Sigmoid colon (tissue), 7 donors: ENCODE measurements around the gene TENT5C. TPM values are rescaled to one million over a fixed set of nuclear protein-coding genes. Genes with fewer than 3 reads are reported as not detected.

Experiments
- DNase-seq: peaks from one replicate; pipeline ENCODE4 v3.0.0-alpha.2; 2019
- H3K27ac ChIP-seq, 4 donors: fragments of 200-600 bp; sonication (generic); one replicate each; pipeline ENCODE4 v1.5.1; 2016 to 2019; ENCODE audit warnings: mild to moderate bottlenecking in 1 of 4
- H3K27me3 ChIP-seq, 3 donors: fragments of 200-600 bp; sonication (generic); one replicate each; pipeline ENCODE4 v1.5.1; 2019; ENCODE audit warnings: mild to moderate bottlenecking in 1 of 3
- H3K36me3 ChIP-seq, 4 donors: fragments of 200-600 bp; sonication (generic); one replicate each; pipeline ENCODE4 v1.5.1; 2016 to 2019
- H3K4me1 ChIP-seq, 4 donors: fragments of 200-600 bp; sonication (generic); one replicate each; pipeline ENCODE4 v1.5.1; 2017 to 2019
- H3K4me3 ChIP-seq, 4 donors: fragments of 200-600 bp; sonication (generic); one replicate each; pipeline ENCODE4 v1.5.1; 2017 to 2019; ENCODE audit warnings: mild to moderate bottlenecking in 2 of 4, moderate library complexity in 1 of 4
- H3K9me3 ChIP-seq, 4 donors: fragments of 200-600 bp in 3 of 4; sonication (generic) in 3 of 4; one replicate each; pipeline versions ENCODE4 v1.5.1 to v1.6.1; 2013 to 2019
- EP300 ChIP-seq, 4 donors: sonication (generic); formaldehyde crosslinking; IDR thresholded peaks; one replicate each; pipeline ENCODE4 v1.6.1; 2017; ENCODE audit warnings: antibody characterized with exemption in 4 of 4
- POLR2A ChIP-seq, 2 donors: fragments of 450-650 bp; IDR thresholded peaks; one replicate each; pipeline ENCODE4 v1.6.1; 2016; ENCODE audit warnings: antibody characterized with exemption in 2 of 2, mild to moderate bottlenecking in 2 of 2, moderate library complexity in 2 of 2
- POLR2AphosphoS5 ChIP-seq, 4 donors: sonication (generic); formaldehyde crosslinking; IDR thresholded peaks; one replicate each; pipeline ENCODE4 v1.6.1; 2017; ENCODE audit warnings: antibody characterized with exemption in 4 of 4
- WGBS, 2 donors: extraction: QIAGEN DNeasy Blood & Tissue Kit; methylation state at CpG; one replicate each; pipeline ENCODE4 v1.1.7; 2013; 5-methylcytosine and 5-hydroxymethylcytosine counted together
- intact Hi-C: fragments of 100-400 bp; cut with DNase I; formaldehyde crosslinking; loops from one replicate; pipeline ENCODE4 v1.15.1; 2023
- polyA plus RNA-seq, 3 donors: library from polyadenylated mRNA; stranded (reverse); fragments of 200-250 nt; gene quantifications; one replicate each; pipeline ENCODE4 v1.2.3, GENCODE V29; 2013
- total RNA-seq, 4 donors: library from RNA; depleted of rRNA; stranded (reverse); fragments of >200 nt; gene quantifications; one replicate each; pipeline ENCODE4 v1.1.0, GENCODE V29; 2016
- TF ChIP-seq, protein P1 (sequence below), 4 experiments: fragments of 450-650 bp in 3 of 4; fragments of 200-600 bp in 1 of 4; IDR thresholded peaks; one replicate each; pipeline ENCODE4 v1.5.1; 2016 to 2019; ENCODE audit warnings: antibody characterized with exemption in 4 of 4, mild to moderate bottlenecking in 3 of 4, moderate library complexity in 2 of 4
- donor health status: healthy with polysubstance abuse.
- donor health status: Bipolar disorder and iron deficiency.
- donor health status: healthy.

Gene TENT5C
- total and polyA plus RNA-seq, 7 donors = 2.8 to 10.3 (median 5.6) TPM

DNA sequence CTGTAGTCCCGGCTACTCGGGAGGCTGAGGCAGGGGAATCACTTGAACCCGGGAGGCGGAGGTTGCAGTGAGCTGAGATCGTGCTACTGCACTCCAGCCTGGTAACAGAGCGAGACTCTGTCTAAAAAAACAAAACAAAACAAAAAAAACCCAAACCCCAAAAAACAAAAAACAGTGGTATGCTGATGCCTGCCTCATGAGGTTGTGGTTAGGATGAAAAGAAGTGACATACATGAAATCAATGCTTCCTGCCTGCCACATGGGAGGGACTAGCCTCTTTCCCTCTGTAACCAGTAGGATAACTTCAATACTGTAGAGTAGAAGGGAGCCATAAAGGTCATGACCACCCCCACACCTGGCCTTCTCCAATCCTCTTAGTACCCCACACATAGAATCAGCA is 55.2 kb downstream of the TENT5C start:
- H3K9me3 ChIP-seq = no peaks in the 10 kb centered on the region
- TF ChIP-seq, protein P1, sequence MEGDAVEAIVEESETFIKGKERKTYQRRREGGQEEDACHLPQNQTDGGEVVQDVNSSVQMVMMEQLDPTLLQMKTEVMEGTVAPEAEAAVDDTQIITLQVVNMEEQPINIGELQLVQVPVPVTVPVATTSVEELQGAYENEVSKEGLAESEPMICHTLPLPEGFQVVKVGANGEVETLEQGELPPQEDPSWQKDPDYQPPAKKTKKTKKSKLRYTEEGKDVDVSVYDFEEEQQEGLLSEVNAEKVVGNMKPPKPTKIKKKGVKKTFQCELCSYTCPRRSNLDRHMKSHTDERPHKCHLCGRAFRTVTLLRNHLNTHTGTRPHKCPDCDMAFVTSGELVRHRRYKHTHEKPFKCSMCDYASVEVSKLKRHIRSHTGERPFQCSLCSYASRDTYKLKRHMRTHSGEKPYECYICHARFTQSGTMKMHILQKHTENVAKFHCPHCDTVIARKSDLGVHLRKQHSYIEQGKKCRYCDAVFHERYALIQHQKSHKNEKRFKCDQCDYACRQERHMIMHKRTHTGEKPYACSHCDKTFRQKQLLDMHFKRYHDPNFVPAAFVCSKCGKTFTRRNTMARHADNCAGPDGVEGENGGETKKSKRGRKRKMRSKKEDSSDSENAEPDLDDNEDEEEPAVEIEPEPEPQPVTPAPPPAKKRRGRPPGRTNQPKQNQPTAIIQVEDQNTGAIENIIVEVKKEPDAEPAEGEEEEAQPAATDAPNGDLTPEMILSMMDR (IDR thresholded peaks at IDR 0.05) = no peak
- no peak for TF ChIP-seq POLR2A (IDR thresholded peaks at IDR 0.05)
- DNase-seq = no peak
- H3K27ac ChIP-seq = no peak overlapping the region
- H3K27me3 ChIP-seq = no peaks in the 10 kb centered on the region
- intact Hi-C loops = no loop called here
- peaks cover 0 to 10% (median 0%) of the 10 kb centered on the region in 4 donors for H3K4me1 ChIP-seq
- H3K36me3 ChIP-seq = no peaks in the 10 kb centered on the region
- WGBS, 2 donors = 80 to 93% methylated on average over 6 of the region's 6 CpGs
- H3K4me3 ChIP-seq = no peak overlapping the region

DNA sequence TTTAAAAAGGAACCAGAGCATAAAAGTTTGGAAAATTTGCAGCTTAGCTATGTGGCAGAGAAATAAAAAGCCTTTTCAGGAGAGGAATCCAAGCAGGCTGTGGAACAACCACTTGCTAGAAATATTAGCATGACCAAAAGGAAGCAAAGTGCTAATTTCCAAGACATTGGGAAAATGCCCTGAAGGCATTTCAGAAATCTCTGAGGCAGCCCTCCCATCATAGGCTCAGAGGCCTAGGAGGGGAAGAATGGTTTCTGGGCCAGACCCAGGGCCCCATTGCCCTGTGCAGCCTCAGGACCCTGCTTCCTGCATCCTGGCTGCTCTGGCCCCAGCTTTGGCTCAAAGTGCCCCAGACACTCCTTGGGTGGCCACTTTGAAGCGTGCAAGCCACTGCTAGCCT is 56.8 kb downstream of the TENT5C start:
- H3K9me3 ChIP-seq = no peaks in the 10 kb centered on the region
- H3K4me1 ChIP-seq = no peaks in the 10 kb centered on the region
- no peak overlapping the region for H3K4me3 ChIP-seq
- WGBS, 2 donors = 95 to 97% methylated on average over 1 of the region's 1 CpG
- no peak for DNase-seq
- intact Hi-C loops = no loop called here
- TF ChIP-seq EP300 (IDR thresholded peaks at IDR 0.05) (no peak), POLR2A (IDR thresholded peaks at IDR 0.05) (no peak), POLR2AphosphoS5 (IDR thresholded peaks at IDR 0.05) (no peak)
- TF ChIP-seq, protein P1 (IDR thresholded peaks at IDR 0.05) = no peak
- no peak overlapping the region for H3K27ac ChIP-seq
- no peaks in the 10 kb centered on the region for H3K36me3 ChIP-seq
- no peaks in the 10 kb centered on the region for H3K27me3 ChIP-seq

DNA sequence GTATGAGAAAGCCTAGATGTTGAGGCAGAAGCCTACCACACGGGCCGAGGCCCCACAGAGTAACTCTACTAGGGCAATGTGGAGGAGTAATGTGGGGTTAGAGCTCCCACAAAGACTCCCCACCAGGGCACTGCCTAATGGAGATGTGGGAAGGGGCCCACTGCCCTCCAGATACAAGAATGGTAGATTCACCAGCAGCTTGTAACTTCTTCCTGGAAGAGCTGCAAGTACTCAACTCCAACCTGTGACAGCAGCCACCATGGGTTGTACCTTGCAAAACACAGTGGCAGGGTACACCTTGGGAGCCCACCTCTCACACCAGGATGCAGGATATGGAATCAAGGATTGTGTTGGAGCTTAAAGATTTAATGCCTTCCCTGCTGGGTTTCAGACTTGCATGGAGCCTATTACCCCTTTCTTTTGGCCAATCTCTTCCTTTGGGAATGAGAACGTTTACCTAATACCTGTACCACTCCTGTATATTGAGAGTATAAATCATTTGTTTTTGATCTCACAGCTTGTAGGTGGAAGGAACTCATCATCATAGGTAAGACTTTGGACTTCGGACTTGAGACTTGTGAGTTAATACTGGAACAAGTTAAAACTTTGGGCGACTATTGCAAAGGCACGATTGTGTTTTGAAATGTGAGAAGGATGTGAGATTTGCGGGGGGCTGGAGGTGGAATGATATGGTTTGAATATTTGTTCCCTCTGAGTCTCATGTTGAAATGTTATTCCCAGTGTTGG is 57.5 kb downstream of the TENT5C start:
- H3K4me3 ChIP-seq = no peak overlapping the region
- WGBS, 2 donors = 45 to 82% methylated on average over 7 of the region's 7 CpGs
- H3K36me3 ChIP-seq = no peaks in the 10 kb centered on the region
- no peak for DNase-seq
- H3K27me3 ChIP-seq = no peaks in the 10 kb centered on the region
- TF ChIP-seq POLR2AphosphoS5 (IDR thresholded peaks at IDR 0.05) (no peak), EP300 (IDR thresholded peaks at IDR 0.05) (no peak), POLR2A (IDR thresholded peaks at IDR 0.05) (no peak)
- TF ChIP-seq, protein P1 (IDR thresholded peaks at IDR 0.05) = no peak
- no peaks in the 10 kb centered on the region for H3K9me3 ChIP-seq
- H3K4me1 ChIP-seq = no peaks in the 10 kb centered on the region
- intact Hi-C loops = no loop called here
- no peak overlapping the region for H3K27ac ChIP-seq

DNA sequence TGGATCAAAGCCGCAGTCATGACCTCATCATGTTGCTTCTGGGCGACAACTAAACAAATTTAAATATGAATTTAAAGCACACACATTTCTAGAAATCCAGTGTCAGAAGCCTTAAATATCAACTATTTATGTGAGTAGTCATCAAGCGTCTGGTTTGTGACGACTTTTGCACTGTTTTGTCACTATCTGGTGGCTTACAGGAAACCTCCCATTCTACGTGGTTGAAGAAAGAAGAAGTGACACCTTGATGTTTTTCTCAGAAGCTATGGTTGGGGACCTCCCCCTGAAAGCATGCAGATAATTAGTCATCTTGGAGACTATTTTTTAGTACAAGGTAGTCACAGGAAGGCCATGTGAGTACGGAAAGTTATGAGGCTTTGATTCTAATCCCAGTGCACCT is 58.5 kb downstream of the TENT5C start:
- H3K27ac ChIP-seq = no peak overlapping the region

More for the DNA sequence above, 58.5 kb downstream of the TENT5C start:
- Histone ChIP-seq H3K9me3 (no peaks in the 10 kb centered on the region), H3K36me3 (no peaks in the 10 kb centered on the region), H3K4me1 (no peaks in the 10 kb centered on the region), H3K4me3 (no peak overlapping the region), H3K27me3 (no peaks in the 10 kb centered on the region)
- intact Hi-C loops = no loop called here
- WGBS, 2 donors = 61 to 89% methylated on average over 6 of the region's 6 CpGs
- TF ChIP-seq, protein P1 (IDR thresholded peaks at IDR 0.05) = no peak
- no peak for TF ChIP-seq EP300 (IDR thresholded peaks at IDR 0.05)
- no peak for TF ChIP-seq POLR2A (IDR thresholded peaks at IDR 0.05)
- no peak for DNase-seq
